ENCODE results near the gene ITGAV. TPM values are rescaled to one million over a fixed set of nuclear protein-coding genes. Genes with fewer than 3 reads are reported as not detected.

The ITGAV gene
- total and polyA plus RNA-seq, 2 of the 4 experiments (the other 2 are of a cell fraction), result 45.8 to 181 TPM

GRCh38 chr2:186593523-186593922 lies 3.7 kb downstream of the ITGAV start:
- H3K56ac ChIP-seq (ENCODE audit: extremely low read depth, insufficient read depth, low read length), result no peak overlapping the region
- H4K5ac ChIP-seq (ENCODE audit: low read depth, low read length), result no peak overlapping the region
- H3K9me3 ChIP-seq (ENCODE audit: control insufficient read depth, insufficient read depth, low read length), result no peaks in the 10 kb centered on the region
- no peak overlapping the region for H2AK9ac ChIP-seq (replicated peaks; ENCODE audit: low read depth, low read length, poor library complexity)
- intact Hi-C loops (cut with micrococcal nuclease) (no loop called here), in situ Hi-C loops (cut with MboI; ENCODE audit: low sequenced_read_pairs) (no loop called here), dilution Hi-C loops (cut with HindIII; ENCODE audit: low sequenced_read_pairs, unreplicated experiment) (no loop called here)
- no peaks in the 10 kb centered on the region for H3K36me3 ChIP-seq (ENCODE audit: control insufficient read depth, insufficient read depth, low read length)
- no peak overlapping the region for H2BK20ac ChIP-seq (ENCODE audit: low read depth, low read length)
- ChIA-PET POLR2A (ENCODE audit: unreplicated experiment) (no interaction called here), CTCF (no interaction called here)
- peaks cover 8% of the 10 kb centered on the region; the same call in 1 of the 2 replicates for H3K9me1 ChIP-seq (ENCODE audit: insufficient read depth, low read length)
- H3K18ac ChIP-seq (ENCODE audit: low read depth, low read length), result no peak overlapping the region
- no peak overlapping the region for H3K4me3 ChIP-seq (ENCODE audit: insufficient read depth, low read depth, low read length)
- DNase-seq, result no peak
- no peak for TF ChIP-seq SMC3 (IDR thresholded peaks at IDR 0.05; ENCODE audit: low read depth, low read length)
- TF ChIP-seq BHLHE40 (IDR thresholded peaks at IDR 0.05; ENCODE audit: low read depth, low read length), result no peak
- no peak for TF ChIP-seq FOS (IDR thresholded peaks at IDR 0.05; ENCODE audit: low read depth, low read length)
- TF ChIP-seq ELK1 (IDR thresholded peaks at IDR 0.05; ENCODE audit: borderline replicate concordance, low read depth, low read length), result no peak
- TF ChIP-seq CEBPB (IDR thresholded peaks at IDR 0.05; ENCODE audit: low read depth, low read length), result no peak
- TF ChIP-seq RAD21 (IDR thresholded peaks at IDR 0.05; ENCODE audit: low read length), result no peak
- TF ChIP-seq MXI1 (IDR thresholded peaks at IDR 0.05; ENCODE audit: borderline replicate concordance, low read depth, low read length), result no peak
- TF ChIP-seq MAFK (IDR thresholded peaks at IDR 0.05; ENCODE audit: low read depth, low read length), result no peak
- no peak for TF ChIP-seq NFE2L2 (IDR thresholded peaks at IDR 0.05; ENCODE audit: low read depth, low read length)
- TF ChIP-seq CTCF (conservative IDR thresholded peaks at IDR 0.05; ENCODE audit: low read depth, low read length), result no peak
- no peak for TF ChIP-seq RFX5 (IDR thresholded peaks at IDR 0.05; ENCODE audit: low read depth, low read length)
- TF ChIP-seq POLR2A (IDR thresholded peaks at IDR 0.05; ENCODE audit: low read depth, low read length), result no peak
- TF ChIP-seq CHD1 (IDR thresholded peaks at IDR 0.05; ENCODE audit: low read depth, low read length), result no peak
- no peak for TF ChIP-seq RCOR1 (IDR thresholded peaks at IDR 0.05; ENCODE audit: insufficient replicate concordance, low read length)
- no peak for TF ChIP-seq MAZ (IDR thresholded peaks at IDR 0.05; ENCODE audit: borderline replicate concordance, low read depth, low read length)
- TF ChIP-seq USF2 (IDR thresholded peaks at IDR 0.05; ENCODE audit: low read depth, low read length), result no peak
- H3K27me3 ChIP-seq (ENCODE audit: control insufficient read depth, insufficient read depth, low read length), result no peaks in the 10 kb centered on the region
- no peak overlapping the region for H3K27ac ChIP-seq (ENCODE audit: insufficient read depth, low read length)
- ATAC-seq (ENCODE audit: low read depth), result no peak
- H4K91ac ChIP-seq (ENCODE audit: insufficient read depth, low read depth, low read length), result no peak overlapping the region
- H4K8ac ChIP-seq (ENCODE audit: low read depth in 2 of 2, low read length in 2 of 2), result no peak overlapping the region
- peaks cover 5% of the 10 kb centered on the region; the same call in 1 of the 2 replicates for H4K20me1 ChIP-seq (ENCODE audit: insufficient read depth, low read length)
- peaks cover 14 to 61% of the 10 kb centered on the region in 2 experiments for H3K79me1 ChIP-seq (ENCODE audit: low read depth in 1 of 2, low read length in 2 of 2)
- H2AFZ ChIP-seq (replicated peaks; ENCODE audit: low read length, poor library complexity), result no peak overlapping the region
- no CpG with 5 or more reads among the region's 3 CpGs for WGBS, 2 experiments (ENCODE audit: extremely low coverage in 2 of 2, insufficient read length in 1 of 2)
- BruUV-seq (replicated peaks), result no TSS peak
- no peak overlapping the region for H3K9ac ChIP-seq (ENCODE audit: low read depth, low read length)
- no peak overlapping the region for H2BK15ac ChIP-seq (ENCODE audit: low read depth, low read length)
- peaks cover 8% of the 10 kb centered on the region for H3K4me1 ChIP-seq (ENCODE audit: control insufficient read depth, insufficient read depth, low read length)
- H2BK120ac ChIP-seq (ENCODE audit: low read depth, low read length), result no peak overlapping the region
- no peak overlapping the region for H2BK5ac ChIP-seq (ENCODE audit: low read depth, low read length, poor library complexity, severe bottlenecking)
- H3K14ac ChIP-seq (replicated peaks; ENCODE audit: low read depth, low read length), result no peak overlapping the region
- H3K4ac ChIP-seq (ENCODE audit: low read depth, low read length), result no peak overlapping the region
- H2AK5ac ChIP-seq (ENCODE audit: low read depth, low read length), result no peak overlapping the region
- H3K23ac ChIP-seq (ENCODE audit: low read depth, low read length), result no peak overlapping the region
- no peak overlapping the region for H3K4me2 ChIP-seq (ENCODE audit: low read depth, low read length)
